Mesenchymal stem cell (in vitro differentiated cells and primary cell): ENCODE measurements around the gene MMP21. TPM values are rescaled to one million over a fixed set of nuclear protein-coding genes. Genes with fewer than 3 reads are reported as not detected.

Experiments used
- DNase-seq: peaks from one replicate; pipeline ENCODE4 v3.0.0-alpha.2; 2013
- H2AFZ ChIP-seq: one replicate; pipeline ENCODE4 v1.6.1; 2013; ENCODE audit warnings: low read depth, mild to moderate bottlenecking, control low read depth, inconsistent platforms, low read length, moderate library complexity
- H2AK5ac ChIP-seq: 2 replicates; pipeline ENCODE4 v1.6.1; 2013; ENCODE audit warnings: low read length, moderate library complexity, mild to moderate bottlenecking, inconsistent platforms; ENCODE audit not compliant: severe bottlenecking
- H2BK120ac ChIP-seq: one replicate; pipeline ENCODE4 v1.6.1; 2013; ENCODE audit warnings: low read depth, mild to moderate bottlenecking, inconsistent platforms, low read length, moderate library complexity
- H2BK12ac ChIP-seq, 2 experiments: one replicate each; pipeline ENCODE4 v1.6.1; 2013; ENCODE audit warnings: inconsistent platforms in 2 of 2, low read length in 2 of 2, mild to moderate bottlenecking in 2 of 2, moderate library complexity in 2 of 2, control low read depth in 1 of 2
- H2BK15ac ChIP-seq: one replicate; pipeline ENCODE4 v1.6.1; 2013; ENCODE audit warnings: mild to moderate bottlenecking, low read depth, inconsistent platforms; ENCODE audit not compliant: poor library complexity, severe bottlenecking
- H2BK5ac ChIP-seq: 2 replicates; pipeline ENCODE4 v1.6.1; 2013; ENCODE audit warnings: low read depth, mild to moderate bottlenecking, low read length, control low read depth, inconsistent platforms; ENCODE audit not compliant: poor library complexity, severe bottlenecking
- H3K14ac ChIP-seq, 2 experiments: one replicate each; pipeline ENCODE4 v1.6.1; 2013; ENCODE audit warnings: inconsistent platforms in 2 of 2, low read length in 2 of 2, control low read depth in 1 of 2, mild to moderate bottlenecking in 1 of 2, moderate library complexity in 1 of 2
- H3K18ac ChIP-seq, 2 experiments: one replicate each; pipeline ENCODE4 v1.6.1; 2013; ENCODE audit warnings: inconsistent platforms in 2 of 2, low read length in 2 of 2, control low read depth in 1 of 2, low read depth in 1 of 2, mild to moderate bottlenecking in 1 of 2
- H3K23ac ChIP-seq, 2 experiments: one replicate each; pipeline ENCODE4 v1.6.1; 2013; ENCODE audit warnings: inconsistent platforms in 2 of 2, low read length in 2 of 2, mild to moderate bottlenecking in 2 of 2, moderate library complexity in 2 of 2, control low read depth in 1 of 2
- H3K27ac ChIP-seq: 2 replicates; pipeline ENCODE4 v1.5.1; 2013; ENCODE audit warnings: mild to moderate bottlenecking, moderate library complexity, low read length, control low read depth, inconsistent platforms; ENCODE audit not compliant: poor library complexity, severe bottlenecking
- H3K27me3 ChIP-seq, 2 experiments: 2 replicates each; pipeline versions ENCODE4 v1.6.1 to v1.7.0; 2013; ENCODE audit warnings: low read length in 2 of 2, mild to moderate bottlenecking in 2 of 2, moderate library complexity in 2 of 2, control low read depth in 1 of 2, inconsistent platforms in 1 of 2; ENCODE audit not compliant: control insufficient read depth in 1 of 2, insufficient read depth in 1 of 2
- H3K36me3 ChIP-seq, 2 experiments: 2 replicates each; pipeline versions ENCODE4 v1.6.1 to v1.7.0; 2013; ENCODE audit warnings: low read length in 2 of 2, control low read depth in 1 of 2, inconsistent platforms in 1 of 2, low read depth in 1 of 2, mild to moderate bottlenecking in 1 of 2; ENCODE audit not compliant: insufficient read depth in 2 of 2, control insufficient read depth in 1 of 2
- H3K4ac ChIP-seq, 2 experiments: one replicate each; pipeline ENCODE4 v1.6.1; 2013; ENCODE audit warnings: inconsistent platforms in 2 of 2, low read length in 2 of 2, mild to moderate bottlenecking in 2 of 2, moderate library complexity in 2 of 2, control low read depth in 1 of 2, low read depth in 1 of 2
- H3K4me1 ChIP-seq: 2 replicates; pipeline ENCODE4 v1.6.1; 2013; ENCODE audit warnings: low read depth, low read length, control low read depth; ENCODE audit not compliant: control insufficient read depth, insufficient read depth
- H3K4me2 ChIP-seq: 2 replicates; pipeline ENCODE4 v1.6.1; 2013; ENCODE audit warnings: low read length, mild to moderate bottlenecking, inconsistent platforms; ENCODE audit not compliant: poor library complexity, severe bottlenecking
- H3K4me3 ChIP-seq, 2 experiments: 2 replicates each; pipeline versions ENCODE4 v1.5.1 to v1.7.0; 2013; ENCODE audit warnings: low read length in 2 of 2, mild to moderate bottlenecking in 2 of 2, control low read depth in 1 of 2, low read depth in 1 of 2; ENCODE audit not compliant: insufficient read depth in 1 of 2
- H3K79me1 ChIP-seq: replicated peaks from 2 replicates; pipeline ENCODE4 v1.6.1; 2013; ENCODE audit warnings: mild to moderate bottlenecking, control low read depth, low read length, inconsistent platforms; ENCODE audit not compliant: poor library complexity, severe bottlenecking
- H3K9ac ChIP-seq: 2 replicates; pipeline ENCODE4 v1.7.0; 2013; ENCODE audit warnings: mild to moderate bottlenecking, low read length, moderate library complexity
- H3K9me3 ChIP-seq: 2 replicates; pipeline ENCODE4 v1.7.0; 2013; ENCODE audit warnings: mild to moderate bottlenecking, low read length; ENCODE audit not compliant: control insufficient read depth
- H4K8ac ChIP-seq: one replicate; pipeline ENCODE4 v1.6.1; 2013; ENCODE audit warnings: inconsistent platforms, mild to moderate bottlenecking, low read length, moderate library complexity
- H4K91ac ChIP-seq: one replicate; pipeline ENCODE4 v1.6.1; 2013; ENCODE audit warnings: mild to moderate bottlenecking, low read length, inconsistent platforms
- WGBS: methylation state at CpG from one replicate; pipeline ENCODE4 v1.1.7; 2013; ENCODE audit warnings: mixed read lengths; 5-methylcytosine and 5-hydroxymethylcytosine counted together
- polyA plus RNA-seq, 2 experiments: library from polyadenylated mRNA; stranded (reverse); fragments of 200-250 nt; gene quantifications; one replicate each; pipeline ENCODE4 v1.2.3, GENCODE V29; 2013

The MMP21 gene
- polyA plus RNA-seq (2013, experiment 1 of 2): 0.01 TPM
- not detected for polyA plus RNA-seq (2013, experiment 2 of 2)

GRCh38 chr10:125775491-125776106 is at the start of gene MMP21:
TSS of gene MMP21 (minus strand) at chr10:125775821. CDS start at chr10:125775821, 0 bp downstream.
- no peak within 1 kb of the TSS for H3K4me3 ChIP-seq
- peaks cover 3% of the 10 kb centered on the region for H3K4me1 ChIP-seq
- H3K27me3 ChIP-seq: peaks cover 13 to 19% of the 10 kb centered on the region in 2 experiments
- no peak within 1 kb of the TSS for H2BK12ac ChIP-seq
- H3K36me3 ChIP-seq: no peaks in the 10 kb centered on the region
- H2BK15ac ChIP-seq: no peak within 1 kb of the TSS
- H3K14ac ChIP-seq: no peak within 1 kb of the TSS
- no peaks in the 10 kb centered on the region for H3K9me3 ChIP-seq
- H3K4me2 ChIP-seq: no peak within 1 kb of the TSS
- no peaks in the 10 kb centered on the region for H3K79me1 ChIP-seq
- no peak within 1 kb of the TSS for H4K8ac ChIP-seq
- H3K23ac ChIP-seq: no peak within 1 kb of the TSS
- H4K91ac ChIP-seq: no peak within 1 kb of the TSS
- no peak within 1 kb of the TSS for H3K18ac ChIP-seq
- no peak within 1 kb of the TSS for H3K4ac ChIP-seq
- no peak within 1 kb of the TSS for H2AK5ac ChIP-seq
- no peak within 1 kb of the TSS for H3K27ac ChIP-seq
- H2AFZ ChIP-seq: no peak within 1 kb of the TSS
- H3K9ac ChIP-seq: no peak within 1 kb of the TSS
- 94% methylated on average over 26 of the region's 26 CpGs for WGBS
- DNase-seq: no peak
- no peak within 1 kb of the TSS for H2BK5ac ChIP-seq
- H2BK120ac ChIP-seq: no peak within 1 kb of the TSS

GRCh38 chr10:125824736-125825135 is 49.1 kb upstream of the MMP21 start:
- peak overlapping the region; percentile 99 for H3K9ac ChIP-seq
- DNase-seq: peak; percentile 22
- H2AFZ ChIP-seq: no peak overlapping the region
- H2BK12ac ChIP-seq: no peak overlapping the region
- no peak overlapping the region for H3K14ac ChIP-seq
- H3K18ac ChIP-seq: no peak overlapping the region
- H2BK15ac ChIP-seq: no peak overlapping the region
- H2BK120ac ChIP-seq: no peak overlapping the region
- WGBS: 68% methylated on average over 1 of the region's 1 CpG
- H3K4ac ChIP-seq: no peak overlapping the region
- H4K8ac ChIP-seq: no peak overlapping the region
- no peak overlapping the region for H4K91ac ChIP-seq
- H3K9me3 ChIP-seq: no peaks in the 10 kb centered on the region
- peaks cover 9% of the 10 kb centered on the region for H3K4me1 ChIP-seq
- H3K4me3 ChIP-seq: peak overlapping the region in 1 of 2 experiments; percentile 100
- H2BK5ac ChIP-seq: no peak overlapping the region
- H3K36me3 ChIP-seq: peaks cover 4 to 38% of the 10 kb centered on the region in 2 experiments
- peak overlapping the region; percentile 90 for H3K4me2 ChIP-seq
- H3K27me3 ChIP-seq: no peaks in the 10 kb centered on the region
- H2AK5ac ChIP-seq: no peak overlapping the region
- H3K27ac ChIP-seq: no peak overlapping the region
- H3K23ac ChIP-seq: no peak overlapping the region
- H3K79me1 ChIP-seq: peaks cover 31% of the 10 kb centered on the region

GRCh38 chr10:125823663-125824251 is 48.1 kb upstream of the MMP21 start:
- Histone ChIP-seq H3K4ac (peak overlapping the region; percentile 27 to 84), H4K91ac (peak overlapping the region; percentile 44)

More at GRCh38 chr10:125823663-125824251, 48.1 kb upstream of the MMP21 start:
- Histone ChIP-seq H3K18ac (peak overlapping the region; percentile 42 to 99), H3K4me2 (peak overlapping the region; percentile 90), H3K4me1 (peaks cover 9% of the 10 kb centered on the region), H3K14ac (no peak overlapping the region), H3K79me1 (peaks cover 26% of the 10 kb centered on the region), H3K27me3 (no peaks in the 10 kb centered on the region), H2BK5ac (peak overlapping the region; percentile 24), H3K4me3 (peak overlapping the region; percentile 94 to 100), H2BK120ac (no peak overlapping the region), H4K8ac (peak overlapping the region; percentile 79), H2BK15ac (no peak overlapping the region), H3K36me3 (peaks cover 3 to 28% of the 10 kb centered on the region in 2 experiments), H3K9me3 (no peaks in the 10 kb centered on the region), H3K9ac (peak overlapping the region; percentile 99), H3K23ac (peak overlapping the region in 1 of 2 experiments; percentile 81), H2AFZ (peak overlapping the region; percentile 84), H2BK12ac (no peak overlapping the region), H3K27ac (no peak overlapping the region), H2AK5ac (peak overlapping the region; percentile 19)
- DNase-seq: peak; percentile 27
- under 1% methylated on average over 20 of the region's 20 CpGs for WGBS
